ENCODE measurements around the gene CDRT15.
"Not testable (repeated sequence)": the region's sequence is repeated elsewhere in the genome, so short reads cannot be mapped to it uniquely, and the experiment has no call there.

The CDRT15 gene

GRCh38 chr17:14268264-14268663, 31.6 kb upstream of the CDRT15 start:
- no peaks in the 10 kb centered on the region for H3K9me3 ChIP-seq
- H3K27ac ChIP-seq = no peak overlapping the region
- no peak overlapping the region for H3K4me3 ChIP-seq
- DNase-seq = no peak
- intact Hi-C loops (cut with DNase I; ENCODE audit: low total_unique reads) = no loop called here
- H3K4me1 ChIP-seq = no peaks in the 10 kb centered on the region
- TF ChIP-seq CTCF (IDR thresholded peaks at IDR 0.05) = no peak
- H3K36me3 ChIP-seq = no peaks in the 10 kb centered on the region
- no peaks in the 10 kb centered on the region for H3K27me3 ChIP-seq

GRCh38 chr17:14261406-14261805, 24.7 kb upstream of the CDRT15 start:
- Histone ChIP-seq H3K36me3 (no peaks in the 10 kb centered on the region), H3K27me3 (no peaks in the 10 kb centered on the region), H3K27ac (no peak overlapping the region), H3K4me1 (no peaks in the 10 kb centered on the region), H3K9me3 (peaks cover 0 to 3% (median 0%) of the 10 kb centered on the region in 3 donors), H3K4me3 (no peak overlapping the region)
- TF ChIP-seq CTCF (IDR thresholded peaks at IDR 0.05) = no peak
- no peak for DNase-seq
- intact Hi-C loops (cut with DNase I; ENCODE audit: low total_unique reads) = no loop called here

GRCh38 chr17:14245629-14246028, 9.0 kb upstream of the CDRT15 start:
- intact Hi-C loops (cut with DNase I; ENCODE audit: low total_unique reads) = no loop called here
- no peak overlapping the region for H3K27ac ChIP-seq

GRCh38 chr17:14245002-14245401, 8.3 kb upstream of the CDRT15 start:
- H3K4me1 ChIP-seq = no peaks in the 10 kb centered on the region
- no peaks in the 10 kb centered on the region for H3K9me3 ChIP-seq
- DNase-seq = no peak
- intact Hi-C loops (cut with DNase I; ENCODE audit: low total_unique reads) = no loop called here
- no peak for TF ChIP-seq CTCF (IDR thresholded peaks at IDR 0.05)
- H3K27me3 ChIP-seq = no peaks in the 10 kb centered on the region
- no peak overlapping the region for H3K4me3 ChIP-seq
- no peaks in the 10 kb centered on the region for H3K36me3 ChIP-seq
- no peak overlapping the region for H3K27ac ChIP-seq

More at GRCh38 chr17:14245629-14246028, 9.0 kb upstream of the CDRT15 start:
- H3K4me3 ChIP-seq = no peak overlapping the region
- H3K4me1 ChIP-seq = no peaks in the 10 kb centered on the region
- H3K9me3 ChIP-seq = no peaks in the 10 kb centered on the region
- H3K36me3 ChIP-seq = no peaks in the 10 kb centered on the region
- DNase-seq = no peak
- TF ChIP-seq CTCF (IDR thresholded peaks at IDR 0.05) = no peak
- H3K27me3 ChIP-seq = no peaks in the 10 kb centered on the region

- H3K4me3 ChIP-seq; H3K9me3 ChIP-seq; intact Hi-C loops (cut with DNase I; ENCODE audit: low total_unique reads); H3K27ac ChIP-seq; H3K36me3 ChIP-seq; H3K27me3 ChIP-seq; DNase-seq; H3K4me1 ChIP-seq: not testable (repeated sequence)
These were observed 2.6 kb upstream of the CDRT15 start for GRCh38 chr17:14239271-14239670.

- H3K9me3 ChIP-seq; H3K27ac ChIP-seq; DNase-seq; H3K27me3 ChIP-seq; H3K4me3 ChIP-seq; H3K36me3 ChIP-seq; intact Hi-C loops (cut with DNase I; ENCODE audit: low total_unique reads); H3K4me1 ChIP-seq: not testable (repeated sequence)
These were observed 630 bp downstream of the CDRT15 start for GRCh38 chr17:14236032-14236431.

GRCh38 chr17:14235047-14235446, 1.6 kb downstream of the CDRT15 start:
- H3K9me3 ChIP-seq; H3K27ac ChIP-seq; intact Hi-C loops (cut with DNase I; ENCODE audit: low total_unique reads); H3K36me3 ChIP-seq; H3K4me1 ChIP-seq; DNase-seq; H3K4me3 ChIP-seq; H3K27me3 ChIP-seq: not testable (repeated sequence)

GRCh38 chr17:14231187-14231586, 5.5 kb downstream of the CDRT15 start:
- H3K27me3 ChIP-seq; H3K27ac ChIP-seq; H3K4me3 ChIP-seq; intact Hi-C loops (cut with DNase I; ENCODE audit: low total_unique reads); H3K36me3 ChIP-seq; H3K9me3 ChIP-seq; DNase-seq; H3K4me1 ChIP-seq: not testable (repeated sequence)

All from tibial artery (tissue), 4 donors.